ENCODE measurements around the gene ITSN1.

GRCh38 chr21:33865176-33865575 is 222.9 kb downstream of the ITSN1 start:
- no peak for TF ChIP-seq CTCF (IDR thresholded peaks at IDR 0.05)
- TF ChIP-seq POLR2A (IDR thresholded peaks at IDR 0.05), result no peak

Data from thyroid gland (tissue), 4 donors.